Stimulated activated CD4-positive, alpha-beta T cell treated with anti-CD3 and anti-CD28 coated beads, Interleukin-12 subunit alpha, Interleukin-12 subunit beta, amount 100 ng/mL, for 4 hours (primary cell): ENCODE results near the gene ALG13.
"Not testable (repeated sequence)": the region's sequence is repeated elsewhere in the genome, so short reads cannot be mapped to it uniquely, and the experiment has no call there.

ENCODE experiments used
- DNase-seq: peaks from one replicate; pipeline ENCODE4 v3.0.0-alpha.2; 2020

ALG13 gene

GRCh38 chrX:111761578-111762135, 80.7 kb downstream of the ALG13 start:
- no peak for DNase-seq

DNA sequence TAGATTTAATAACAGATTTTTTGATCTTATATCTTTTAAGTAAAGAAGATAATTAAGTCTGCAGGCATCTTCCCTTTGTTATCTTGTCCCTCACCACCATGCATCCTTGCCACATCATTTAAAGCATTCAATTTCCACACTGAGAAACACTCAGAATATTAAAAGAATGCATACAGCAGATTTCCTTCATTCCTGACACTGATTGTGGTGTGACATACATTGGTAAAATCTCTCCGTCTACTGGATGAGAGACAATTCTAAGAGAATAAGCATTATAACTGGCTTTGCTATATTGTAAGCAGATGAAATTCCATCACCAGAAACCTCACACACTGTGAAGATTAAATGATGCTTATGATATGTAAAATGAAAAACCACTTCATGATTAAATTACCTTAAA, 97.6 kb downstream of the ALG13 start:
- no peak for DNase-seq

DNA sequence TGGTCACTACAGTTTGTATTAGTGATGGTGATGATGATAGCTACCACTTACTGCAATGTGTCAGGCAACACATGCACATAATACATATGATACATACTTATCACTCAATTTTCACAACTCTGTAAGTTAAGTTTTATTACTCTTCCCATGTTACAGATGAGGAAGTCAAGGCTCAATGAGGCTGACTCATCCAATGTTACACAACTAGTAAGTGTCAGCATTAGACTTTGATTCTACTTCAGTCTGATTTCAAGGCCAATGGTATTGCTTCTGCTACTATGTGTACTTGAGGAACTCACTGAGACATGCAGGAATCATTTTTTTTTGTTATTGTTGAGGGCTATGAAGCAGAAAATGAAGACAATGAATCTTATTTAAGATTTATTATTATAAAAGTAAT, 98.6 kb downstream of the ALG13 start:
- no peak for DNase-seq

- no peak for DNase-seq
These were observed 103.7 kb downstream of the ALG13 start for GRCh38 chrX:111784667-111785066.

DNA sequence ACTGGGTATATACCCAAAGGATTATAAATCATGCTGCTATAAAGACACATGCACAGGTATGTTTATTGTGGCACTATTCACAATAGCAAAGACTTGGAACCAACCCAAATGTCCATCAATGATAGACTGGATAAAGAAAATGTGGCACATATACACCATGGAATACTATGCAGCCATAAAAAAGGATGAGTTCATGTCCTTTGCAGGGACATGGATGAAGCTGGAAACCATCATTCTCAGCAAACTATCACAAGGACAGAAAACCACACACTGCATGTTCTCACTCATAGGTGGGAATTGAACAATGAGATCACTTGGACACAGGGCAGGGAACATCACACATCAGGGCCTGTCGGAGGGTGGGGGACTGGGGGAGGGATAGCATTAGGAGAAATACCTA, 109.1 kb downstream of the ALG13 start:
- DNase-seq: not testable (repeated sequence)
